HG02852 (cell line): ENCODE results near the gene POLR2I.

Source experiments
- ATAC-seq: cut with Tn5 transposase; IDR thresholded peaks from one replicate; pipeline ENCODE4 v1.9.1; 2021; ENCODE audit warnings: mild to moderate bottlenecking, moderate library complexity; ENCODE audit not compliant: unreplicated experiment

Gene POLR2I

GRCh38 chr19:36114721-36115452 is at the start of gene POLR2I:
POLR2I (minus strand) TSS chr19:36114875; CDS start chr19:36114856, 19 bp downstream.
- peak; percentile 75 for ATAC-seq

- no peak for ATAC-seq
These were observed 49.1 kb upstream of the POLR2I start for GRCh38 chr19:36163813-36164212.

- no peak for ATAC-seq
These were observed 46.3 kb upstream of the POLR2I start for GRCh38 chr19:36160821-36161596.

- no peak for ATAC-seq
These were observed 38.5 kb upstream of the POLR2I start for GRCh38 chr19:36153126-36153525.

GRCh38 chr19:36152352-36153091 is 37.8 kb upstream of the POLR2I start, which contains the start of gene COX7A1:
COX7A1 (minus strand) TSS chr19:36152447; CDS start chr19:36152407, 40 bp downstream.
- ATAC-seq, result no peak

- ATAC-seq, result no peak
These were observed 37.3 kb upstream of the POLR2I start for GRCh38 chr19:36152019-36152351.

GRCh38 chr19:36151144-36152018 is 36.7 kb upstream of the POLR2I start:
- ATAC-seq, result no peak

GRCh38 chr19:36150586-36150985 is 35.9 kb upstream of the POLR2I start:
- no peak for ATAC-seq

GRCh38 chr19:36149673-36150406 is 35.2 kb upstream of the POLR2I start:
- ATAC-seq, result no peak

GRCh38 chr19:36144624-36145023 is 29.9 kb upstream of the POLR2I start:
- ATAC-seq, result no peak

- ATAC-seq, result no peak
These were observed 27.8 kb upstream of the POLR2I start for GRCh38 chr19:36142496-36142895.

GRCh38 chr19:36142046-36142445 is 27.4 kb upstream of the POLR2I start:
- no peak for ATAC-seq

GRCh38 chr19:36141039-36141927 is 26.6 kb upstream of the POLR2I start:
- ATAC-seq, result peak; percentile 47

GRCh38 chr19:36140304-36141038 is 25.8 kb upstream of the POLR2I start:
- no peak for ATAC-seq

- ATAC-seq, result peak; percentile 80
These were observed 25.0 kb upstream of the POLR2I start, which contains the start of gene CAPNS1 for GRCh38 chr19:36139473-36140303. CAPNS1 (plus strand) TSS chr19:36140066; CDS start chr19:36141012, 946 bp downstream.

GRCh38 chr19:36139120-36139472 is 24.4 kb upstream of the POLR2I start:
- ATAC-seq, result no peak

GRCh38 chr19:36136964-36137686 is 22.4 kb upstream of the POLR2I start:
- no peak for ATAC-seq
